IMR-90 (cell line): ENCODE measurements around the gene CTNNA1.

ENCODE experiments used
- BHLHE40 ChIP-seq: fragments of 150-350 bp; IDR thresholded peaks from 2 replicates; pipeline ENCODE4 v1.6.1; 2016; ENCODE audit warnings: mild to moderate bottlenecking, low read depth, low read length
- CEBPB ChIP-seq: IDR thresholded peaks from 2 replicates; pipeline ENCODE4 v1.6.1; 2012; ENCODE audit warnings: low read depth, low read length, improper control_type of control experiment
- CTCF ChIP-seq: conservative IDR thresholded peaks from 2 replicates; pipeline ENCODE4 v1.5.1; 2012; ENCODE audit warnings: mild to moderate bottlenecking, low read depth, low read length, improper control_type of control experiment
- ELK1 ChIP-seq: fragments of 150-350 bp; IDR thresholded peaks from 2 replicates; pipeline ENCODE4 v1.6.1; 2016; ENCODE audit warnings: low read depth, mild to moderate bottlenecking, low read length, moderate library complexity, borderline replicate concordance
- FOS ChIP-seq: fragments of 150-350 bp; IDR thresholded peaks from 2 replicates; pipeline ENCODE4 v1.6.1; 2016; ENCODE audit warnings: low read depth, low read length
- MAZ ChIP-seq: IDR thresholded peaks from 2 replicates; pipeline ENCODE4 v1.6.1; 2012; ENCODE audit warnings: low read depth, mild to moderate bottlenecking, low read length, improper control_type of control experiment, moderate library complexity, borderline replicate concordance
- MXI1 ChIP-seq: IDR thresholded peaks from 2 replicates; pipeline ENCODE4 v1.6.1; 2012; ENCODE audit warnings: low read depth, mild to moderate bottlenecking, low read length, moderate library complexity, borderline replicate concordance
- NFE2L2 ChIP-seq: fragments of 150-350 bp; IDR thresholded peaks from 2 replicates; pipeline ENCODE4 v1.6.1; 2016; ENCODE audit warnings: low read depth, mild to moderate bottlenecking, low read length
- POLR2A ChIP-seq: IDR thresholded peaks from 2 replicates; pipeline ENCODE4 v1.6.1; 2012; ENCODE audit warnings: mild to moderate bottlenecking, low read depth, low read length
- RAD21 ChIP-seq: IDR thresholded peaks from 2 replicates; pipeline ENCODE4 v1.6.1; 2012; ENCODE audit warnings: low read length, improper control_type of control experiment
- RCOR1 ChIP-seq: IDR thresholded peaks from 2 replicates; pipeline ENCODE4 v1.6.1; 2012; ENCODE audit warnings: mild to moderate bottlenecking, low read length, improper control_type of control experiment; ENCODE audit not compliant: insufficient replicate concordance
- RFX5 ChIP-seq: IDR thresholded peaks from 2 replicates; pipeline ENCODE4 v1.8.0; 2012; ENCODE audit warnings: low read depth, mild to moderate bottlenecking, low read length, moderate library complexity
- TF ChIP-seq, protein P1 (sequence below): fragments of 150-350 bp; IDR thresholded peaks from 2 replicates; pipeline ENCODE4 v1.6.1; 2017; ENCODE audit warnings: mild to moderate bottlenecking, antibody characterized with exemption, low read length, low read depth

DNA sequence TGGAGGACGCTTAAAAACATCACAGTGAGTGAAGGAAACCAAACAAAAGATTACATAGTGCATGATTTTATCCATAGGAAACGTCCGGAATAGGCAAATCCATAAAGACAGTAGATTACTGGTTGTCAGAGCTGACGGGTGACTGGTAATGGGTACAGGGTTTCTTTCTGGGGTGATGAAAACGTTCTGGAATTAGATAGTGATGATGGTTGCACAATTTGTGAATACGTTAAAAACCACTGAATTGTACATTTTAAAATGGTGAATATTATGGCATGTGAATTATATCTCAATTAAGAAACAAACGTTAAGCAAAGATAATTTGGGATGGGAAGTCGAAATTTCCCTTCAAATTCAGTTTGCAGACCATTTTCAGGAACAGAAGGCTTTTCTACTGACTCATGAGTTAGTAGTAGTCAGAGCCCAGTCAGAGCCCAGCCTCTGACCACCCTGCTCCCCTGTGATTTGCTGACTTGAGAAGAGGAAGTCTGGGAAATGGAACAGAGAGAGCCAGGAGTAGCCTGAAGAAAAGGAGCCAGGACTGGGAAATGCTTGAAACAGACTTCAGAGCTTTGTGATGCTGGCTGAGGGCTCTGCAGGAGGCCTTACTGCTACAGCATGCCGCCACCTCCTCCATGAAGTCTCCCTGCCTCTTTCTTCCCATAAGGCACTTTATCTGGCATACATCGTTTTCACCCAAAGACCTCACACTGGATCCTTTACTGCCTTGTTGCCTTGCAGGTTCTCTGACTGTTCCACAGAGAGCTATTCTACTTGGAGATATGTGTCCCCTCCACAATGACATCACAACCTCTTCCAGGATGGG, 46.4 kb upstream of the CTNNA1 start:
- TF ChIP-seq CTCF (no peak), POLR2A (no peak), MAZ (no peak), MXI1 (no peak), FOS (0 out of 2 replicates have a peak, but pooled peaks have one; percentile 27), RAD21 (no peak), CEBPB (peak; percentile 68), RCOR1 (no peak), BHLHE40 (no peak), ELK1 (no peak), RFX5 (no peak), NFE2L2 (no peak)
- TF ChIP-seq, protein P1, sequence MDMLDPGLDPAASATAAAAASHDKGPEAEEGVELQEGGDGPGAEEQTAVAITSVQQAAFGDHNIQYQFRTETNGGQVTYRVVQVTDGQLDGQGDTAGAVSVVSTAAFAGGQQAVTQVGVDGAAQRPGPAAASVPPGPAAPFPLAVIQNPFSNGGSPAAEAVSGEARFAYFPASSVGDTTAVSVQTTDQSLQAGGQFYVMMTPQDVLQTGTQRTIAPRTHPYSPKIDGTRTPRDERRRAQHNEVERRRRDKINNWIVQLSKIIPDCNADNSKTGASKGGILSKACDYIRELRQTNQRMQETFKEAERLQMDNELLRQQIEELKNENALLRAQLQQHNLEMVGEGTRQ = no peak
